Mesothelial cell of epicardium (in vitro differentiated cells): ENCODE results near the gene WWP2. TPM values are rescaled to one million over a fixed set of nuclear protein-coding genes. Genes with fewer than 3 reads are reported as not detected.
A peak's percentile ranks its signal among the peaks of the same experiment; 100 is the strongest.
"Not testable (repeated sequence)": the region's sequence is repeated elsewhere in the genome, so short reads cannot be mapped to it uniquely, and the experiment has no call there.

Experiments
- DNase-seq, 2 experiments: peaks; one replicate each; pipeline ENCODE4 v3.0.0; 2021; ENCODE audit warnings: low spot score in 2 of 2; ENCODE audit not compliant: unreplicated experiment in 2 of 2
- H3K27ac Mint-ChIP-seq: 2 replicates; pipeline ENCODE4 v1.8.0; 2021; ENCODE audit warnings: mixed read lengths
- H3K27me3 Mint-ChIP-seq: 2 replicates; pipeline ENCODE4 v1.8.0; 2021; ENCODE audit warnings: low read depth, mixed read lengths
- H3K36me3 Mint-ChIP-seq: 2 replicates; pipeline ENCODE4 v1.8.0; 2021; ENCODE audit warnings: mixed read lengths
- H3K4me1 Mint-ChIP-seq: 2 replicates; pipeline ENCODE4 v1.8.0; 2021; ENCODE audit warnings: mixed read lengths
- H3K4me3 Mint-ChIP-seq: 2 replicates; pipeline ENCODE4 v1.8.0; 2021; ENCODE audit warnings: mild to moderate bottlenecking, moderate library complexity, mixed read lengths
- H3K9me3 Mint-ChIP-seq: 2 replicates; pipeline ENCODE4 v1.8.0; 2021; ENCODE audit warnings: mixed read lengths
- total RNA-seq: library from RNA; stranded (reverse); gene quantifications from 3 replicates; pipeline ENCODE4 v1.2.1, GENCODE V29; 2021
- TF ChIP-seq, protein P1 (sequence below): fragments of 200-600 bp; sonication (generic); IDR thresholded peaks from one replicate; pipeline ENCODE4 v1.5.0; 2021; ENCODE audit warnings: antibody characterized with exemption; ENCODE audit not compliant: unreplicated experiment

WWP2 gene
- total RNA-seq, 1 donor from 2014 or later, result 39.6 TPM

DNA sequence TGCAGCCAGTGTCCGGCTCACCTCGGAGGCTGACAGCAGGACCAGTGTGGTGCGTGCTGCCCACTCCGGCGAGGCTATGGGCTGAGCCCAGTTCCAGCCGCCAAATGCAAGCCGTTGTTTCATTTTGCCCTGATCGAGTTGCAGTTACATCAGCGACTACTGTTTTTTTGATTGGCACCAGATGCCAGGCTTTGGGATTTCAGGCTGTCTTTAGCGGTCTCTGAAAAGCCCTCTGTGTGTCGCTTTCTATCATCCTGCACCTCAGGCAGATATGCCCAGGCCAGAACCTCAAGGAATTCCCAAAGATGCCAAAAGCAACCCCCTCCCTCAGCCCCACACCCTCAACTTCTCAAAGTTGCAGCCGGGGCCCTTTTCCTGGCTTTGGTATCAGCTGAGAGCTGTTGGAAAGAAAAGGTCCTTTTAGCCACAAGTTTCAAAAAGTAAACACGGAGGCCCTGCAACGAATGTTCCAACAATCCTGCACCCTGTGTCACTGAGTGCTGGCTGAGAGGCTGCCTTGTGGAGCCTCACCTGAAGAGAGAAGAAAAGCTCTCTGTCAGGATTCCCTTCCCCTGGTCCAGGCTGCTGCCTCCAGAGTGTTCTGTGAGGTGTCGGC is 58.9 kb downstream of the WWP2 start:
- peaks cover 15% of the 10 kb centered on the region for H3K36me3 Mint-ChIP-seq
- no peak overlapping the region for H3K4me3 Mint-ChIP-seq
- TF ChIP-seq, protein P1, sequence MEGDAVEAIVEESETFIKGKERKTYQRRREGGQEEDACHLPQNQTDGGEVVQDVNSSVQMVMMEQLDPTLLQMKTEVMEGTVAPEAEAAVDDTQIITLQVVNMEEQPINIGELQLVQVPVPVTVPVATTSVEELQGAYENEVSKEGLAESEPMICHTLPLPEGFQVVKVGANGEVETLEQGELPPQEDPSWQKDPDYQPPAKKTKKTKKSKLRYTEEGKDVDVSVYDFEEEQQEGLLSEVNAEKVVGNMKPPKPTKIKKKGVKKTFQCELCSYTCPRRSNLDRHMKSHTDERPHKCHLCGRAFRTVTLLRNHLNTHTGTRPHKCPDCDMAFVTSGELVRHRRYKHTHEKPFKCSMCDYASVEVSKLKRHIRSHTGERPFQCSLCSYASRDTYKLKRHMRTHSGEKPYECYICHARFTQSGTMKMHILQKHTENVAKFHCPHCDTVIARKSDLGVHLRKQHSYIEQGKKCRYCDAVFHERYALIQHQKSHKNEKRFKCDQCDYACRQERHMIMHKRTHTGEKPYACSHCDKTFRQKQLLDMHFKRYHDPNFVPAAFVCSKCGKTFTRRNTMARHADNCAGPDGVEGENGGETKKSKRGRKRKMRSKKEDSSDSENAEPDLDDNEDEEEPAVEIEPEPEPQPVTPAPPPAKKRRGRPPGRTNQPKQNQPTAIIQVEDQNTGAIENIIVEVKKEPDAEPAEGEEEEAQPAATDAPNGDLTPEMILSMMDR, result no peak
- no peak for DNase-seq
- H3K27ac Mint-ChIP-seq, result no peak overlapping the region
- no peaks in the 10 kb centered on the region for H3K9me3 Mint-ChIP-seq
- H3K4me1 Mint-ChIP-seq, result no peaks in the 10 kb centered on the region
- no peaks in the 10 kb centered on the region for H3K27me3 Mint-ChIP-seq

DNA sequence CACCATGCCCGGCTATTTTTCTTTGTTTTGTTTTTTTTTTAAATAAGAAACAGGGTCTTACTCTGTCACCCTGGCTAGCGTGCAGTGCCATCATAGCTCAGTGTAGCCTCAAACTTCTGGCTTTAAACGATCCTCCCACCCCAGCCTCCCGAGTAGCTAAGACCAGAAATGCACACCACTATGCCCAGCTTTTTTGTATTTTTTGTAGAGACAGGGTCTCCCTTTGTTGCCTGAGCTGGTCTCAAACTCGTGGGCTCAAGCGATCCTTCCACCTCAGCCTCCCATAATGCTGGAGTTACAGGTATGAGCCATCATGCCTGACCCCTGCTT is 59.7 kb downstream of the WWP2 start:
- H3K4me1 Mint-ChIP-seq, result no peaks in the 10 kb centered on the region
- no peaks in the 10 kb centered on the region for H3K9me3 Mint-ChIP-seq
- TF ChIP-seq, protein P1, result no peak
- no peak overlapping the region for H3K27ac Mint-ChIP-seq
- no peaks in the 10 kb centered on the region for H3K27me3 Mint-ChIP-seq
- H3K4me3 Mint-ChIP-seq, result no peak overlapping the region
- no peak for DNase-seq
- peaks cover 15% of the 10 kb centered on the region for H3K36me3 Mint-ChIP-seq

DNA sequence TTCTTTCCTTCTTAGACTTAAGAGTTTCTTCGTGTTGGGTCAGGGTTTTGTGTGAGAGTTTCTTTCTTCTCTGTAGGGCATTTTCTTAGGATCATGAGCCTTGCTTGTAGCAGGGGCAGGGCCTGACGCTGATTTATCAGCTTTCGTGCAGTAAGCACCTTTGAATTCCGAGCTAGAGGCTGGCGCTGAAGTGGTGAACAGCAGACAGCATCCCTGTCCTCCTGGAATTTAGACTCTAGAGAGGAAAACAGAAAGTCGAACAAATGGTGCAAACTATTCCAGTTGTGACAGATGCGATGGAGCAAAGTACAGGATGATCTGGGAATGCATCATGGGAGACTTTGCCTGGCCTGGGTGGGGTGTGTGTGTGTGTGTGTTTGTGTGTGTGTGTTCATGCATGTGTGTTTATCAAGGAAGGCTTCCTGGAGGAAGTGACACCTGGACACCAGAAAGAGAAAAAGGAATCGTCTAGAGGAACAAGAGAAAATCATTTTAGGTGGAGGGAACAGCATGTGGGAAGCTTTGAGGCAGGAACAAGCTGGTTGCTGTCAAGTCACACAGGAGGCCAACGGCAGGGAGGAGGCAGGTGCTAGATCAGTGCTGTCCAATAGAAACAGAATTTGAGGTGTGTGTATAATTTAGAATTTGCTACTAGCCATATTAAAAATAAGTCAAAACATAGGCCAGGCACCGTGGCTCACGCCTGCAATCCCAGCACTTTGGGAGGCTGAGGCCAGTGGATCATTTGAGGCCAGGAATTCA is 60.2 kb downstream of the WWP2 start:
- H3K4me1 Mint-ChIP-seq, result no peaks in the 10 kb centered on the region

DNA sequence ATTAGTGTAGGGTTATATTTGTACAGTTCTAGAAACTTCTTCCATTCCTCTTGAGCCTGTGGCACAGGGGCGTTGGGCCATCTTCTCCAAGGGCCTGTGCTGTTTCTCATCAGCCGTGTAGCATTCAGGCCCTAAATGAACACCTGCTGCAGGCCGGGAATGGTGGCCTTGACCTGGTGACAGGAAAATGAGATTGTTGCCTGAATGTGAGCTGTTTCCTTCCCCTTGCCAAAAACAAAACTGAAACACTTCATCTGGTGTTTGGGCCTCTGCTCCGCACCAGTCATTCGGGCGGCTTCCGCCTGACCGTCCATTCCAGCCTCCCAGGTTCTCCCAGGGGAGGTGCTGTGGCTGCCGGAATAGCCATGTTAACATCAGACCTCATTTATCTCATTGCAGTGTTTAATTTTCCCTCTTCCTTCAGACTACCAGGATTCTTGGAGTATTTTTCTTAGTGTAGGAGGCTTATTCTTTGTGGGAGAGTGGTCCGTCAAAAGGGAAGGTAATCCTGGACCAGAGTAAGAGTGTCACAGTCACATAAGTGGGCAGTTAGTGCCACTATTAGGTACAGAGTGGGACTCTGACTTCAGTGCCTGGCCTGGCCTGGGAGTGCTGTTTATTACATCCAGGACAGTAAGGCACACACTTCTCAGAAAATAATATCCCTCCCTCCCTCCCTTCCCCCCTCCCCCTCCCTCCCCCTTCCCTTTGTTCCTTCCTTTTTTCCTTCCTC is 61.9 kb downstream of the WWP2 start:
- no peaks in the 10 kb centered on the region for H3K9me3 Mint-ChIP-seq
- peaks cover 6% of the 10 kb centered on the region for H3K36me3 Mint-ChIP-seq
- no peak for DNase-seq
- TF ChIP-seq, protein P1, result no peak
- no peaks in the 10 kb centered on the region for H3K4me1 Mint-ChIP-seq
- peak overlapping the region; percentile 71 for H3K27ac Mint-ChIP-seq
- no peak overlapping the region for H3K4me3 Mint-ChIP-seq
- H3K27me3 Mint-ChIP-seq, result no peaks in the 10 kb centered on the region

More for the DNA sequence above, 60.2 kb downstream of the WWP2 start:
- Mint-ChIP-seq H3K27ac (no peak overlapping the region), H3K4me3 (no peak overlapping the region), H3K27me3 (no peaks in the 10 kb centered on the region), H3K9me3 (no peaks in the 10 kb centered on the region), H3K36me3 (peaks cover 14% of the 10 kb centered on the region)
- TF ChIP-seq, protein P1, result no peak
- no peak for DNase-seq

DNA sequence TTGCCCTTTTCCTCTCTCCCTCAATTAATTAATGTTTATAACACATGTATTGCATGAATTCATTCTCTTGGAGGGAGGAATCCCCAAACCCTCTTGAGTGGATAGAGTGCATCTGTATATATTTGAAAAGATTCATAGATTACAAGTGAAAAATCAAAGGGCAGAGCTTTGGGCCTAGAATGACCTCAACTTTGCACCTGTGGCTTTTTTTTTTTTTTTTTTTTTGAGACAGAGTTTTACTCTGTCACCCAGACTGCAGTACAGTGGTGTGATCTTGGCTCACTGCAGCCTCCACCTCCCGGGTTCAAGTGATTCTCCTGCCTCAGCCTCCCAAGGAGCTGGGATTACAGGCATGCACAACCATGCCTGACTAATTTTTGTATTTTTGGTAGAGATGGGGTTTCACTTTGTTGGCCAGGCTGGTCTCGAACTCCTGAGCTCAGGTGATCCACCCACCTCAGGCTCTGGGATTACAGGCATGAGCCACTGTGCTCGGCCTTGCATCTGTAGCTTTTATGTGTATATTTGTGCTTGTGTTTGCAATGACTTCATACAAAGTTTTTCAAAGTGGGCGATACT is 62.5 kb downstream of the WWP2 start:
- not testable (repeated sequence) for H3K36me3 Mint-ChIP-seq, H3K4me1 Mint-ChIP-seq, H3K27me3 Mint-ChIP-seq, H3K27ac Mint-ChIP-seq, DNase-seq, H3K4me3 Mint-ChIP-seq, H3K9me3 Mint-ChIP-seq

DNA sequence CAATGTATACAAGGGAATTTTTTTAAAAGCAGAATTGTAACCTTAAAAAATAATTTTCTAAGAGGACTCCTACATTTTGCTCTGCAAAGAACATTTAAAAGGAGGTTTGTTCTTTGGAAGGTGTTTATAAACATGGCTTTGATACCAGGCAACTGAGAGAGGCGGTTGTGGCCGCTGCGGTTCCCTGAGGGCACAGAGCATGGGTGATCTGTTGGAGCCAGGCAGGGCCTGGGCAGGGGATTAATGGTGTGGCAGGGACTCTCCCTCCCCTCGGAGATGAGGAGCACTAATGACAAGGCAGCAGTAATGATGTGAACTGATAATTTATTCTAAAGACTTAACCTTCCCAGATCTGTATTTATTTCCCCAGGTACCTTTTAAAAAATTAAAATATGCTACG is 65.4 kb downstream of the WWP2 start:
- Mint-ChIP-seq H3K4me3 (no peak overlapping the region), H3K4me1 (no peaks in the 10 kb centered on the region), H3K27me3 (no peaks in the 10 kb centered on the region), H3K27ac (no peak overlapping the region), H3K36me3 (peaks cover 7% of the 10 kb centered on the region), H3K9me3 (no peaks in the 10 kb centered on the region)
- DNase-seq, result no peak
- TF ChIP-seq, protein P1, result no peak
